WTC11 (cell line): Measurements from ENCODE around the gene GNG2.

Experiments used
- ERG ChIP-seq: fragments of 250-450 bp; sonication (Bioruptor Pico); IDR thresholded peaks from 2 replicates; pipeline ENCODE4 v1.8.0; 2021; ENCODE audit warnings: mild to moderate bottlenecking
- ESRRA ChIP-seq: sonication (generic); formaldehyde crosslinking; IDR thresholded peaks from 2 replicates; pipeline ENCODE4 v1.8.1; 2022; ENCODE audit warnings: mild to moderate bottlenecking, missing genetic modification reagents, borderline replicate concordance
- TF ChIP-seq, protein P1 (sequence below): fragments of 200-600 bp; IDR thresholded peaks from 2 replicates; pipeline ENCODE4 v1.8.0; 2022; ENCODE audit warnings: antibody characterized with exemption

- no peak for TF ChIP-seq ERG (CRISPR knock-in tag)
- TF ChIP-seq, protein P1, sequence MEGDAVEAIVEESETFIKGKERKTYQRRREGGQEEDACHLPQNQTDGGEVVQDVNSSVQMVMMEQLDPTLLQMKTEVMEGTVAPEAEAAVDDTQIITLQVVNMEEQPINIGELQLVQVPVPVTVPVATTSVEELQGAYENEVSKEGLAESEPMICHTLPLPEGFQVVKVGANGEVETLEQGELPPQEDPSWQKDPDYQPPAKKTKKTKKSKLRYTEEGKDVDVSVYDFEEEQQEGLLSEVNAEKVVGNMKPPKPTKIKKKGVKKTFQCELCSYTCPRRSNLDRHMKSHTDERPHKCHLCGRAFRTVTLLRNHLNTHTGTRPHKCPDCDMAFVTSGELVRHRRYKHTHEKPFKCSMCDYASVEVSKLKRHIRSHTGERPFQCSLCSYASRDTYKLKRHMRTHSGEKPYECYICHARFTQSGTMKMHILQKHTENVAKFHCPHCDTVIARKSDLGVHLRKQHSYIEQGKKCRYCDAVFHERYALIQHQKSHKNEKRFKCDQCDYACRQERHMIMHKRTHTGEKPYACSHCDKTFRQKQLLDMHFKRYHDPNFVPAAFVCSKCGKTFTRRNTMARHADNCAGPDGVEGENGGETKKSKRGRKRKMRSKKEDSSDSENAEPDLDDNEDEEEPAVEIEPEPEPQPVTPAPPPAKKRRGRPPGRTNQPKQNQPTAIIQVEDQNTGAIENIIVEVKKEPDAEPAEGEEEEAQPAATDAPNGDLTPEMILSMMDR: no peak
- TF ChIP-seq ESRRA: no peak
Observed at GRCh38 chr14:51933191-51933590, 72.8 kb downstream of the GNG2 start.
